DOHH2 (cell line): Measurements from ENCODE around the gene SSBP2.

Experiments used
- H3F3A ChIP-seq: fragments of 200-600 bp; sonication (generic), shearing (Covaris generic); 2 replicates; pipeline ENCODE4 v1.6.0; 2016; ENCODE audit warnings: antibody characterized with exemption, mild to moderate bottlenecking; ENCODE audit not compliant: control insufficient read depth, insufficient read depth
- H3K27ac ChIP-seq: fragments of 200-600 bp; sonication (generic); 2 replicates; pipeline ENCODE4 v1.5.1; 2014; ENCODE audit warnings: low read depth, mild to moderate bottlenecking, low read length, moderate library complexity
- H3K27me3 ChIP-seq: fragments of 200-600 bp; sonication (generic); 2 replicates; pipeline ENCODE4 v1.6.1; 2014; ENCODE audit warnings: mild to moderate bottlenecking, low read length, mixed read lengths; ENCODE audit not compliant: control insufficient read depth
- H3K36me3 ChIP-seq: fragments of 200-600 bp; sonication (generic); 2 replicates; pipeline ENCODE4 v1.6.1; 2014; ENCODE audit warnings: mild to moderate bottlenecking, low read length, moderate library complexity, mixed read lengths; ENCODE audit not compliant: control insufficient read depth
- H3K4me1 ChIP-seq: fragments of 200-600 bp; sonication (generic); 2 replicates; pipeline ENCODE4 v1.6.1; 2014; ENCODE audit warnings: mild to moderate bottlenecking, low read length, mixed read lengths; ENCODE audit not compliant: control insufficient read depth
- H3K4me2 ChIP-seq: fragments of 200-600 bp; sonication (generic); 2 replicates; pipeline ENCODE4 v1.6.0; 2014; ENCODE audit warnings: mild to moderate bottlenecking, low read length, moderate library complexity
- H3K4me3 ChIP-seq: fragments of 200-600 bp; sonication (generic); 2 replicates; pipeline ENCODE4 v1.5.1; 2014; ENCODE audit warnings: mild to moderate bottlenecking, low read length, mixed read lengths
- H3K79me2 ChIP-seq: fragments of 200-600 bp; sonication (generic); 2 replicates; pipeline ENCODE4 v1.6.1; 2014; ENCODE audit warnings: mild to moderate bottlenecking, low read length, mixed read lengths; ENCODE audit not compliant: control insufficient read depth
- H3K9me2 ChIP-seq: fragments of 200-600 bp; sonication (generic); replicated peaks from 2 replicates; pipeline ENCODE4 v1.6.1; 2014; ENCODE audit warnings: mild to moderate bottlenecking, low read length, mixed read lengths; ENCODE audit not compliant: control insufficient read depth
- H3K9me3 ChIP-seq: fragments of 200-600 bp; sonication (generic); 2 replicates; pipeline ENCODE4 v1.6.1; 2014; ENCODE audit warnings: antibody characterized with exemption, low read length, mixed read lengths; ENCODE audit not compliant: control insufficient read depth, insufficient read depth
- H4K20me1 ChIP-seq: fragments of 200-600 bp; sonication (generic); 2 replicates; pipeline ENCODE4 v1.6.0; 2014; ENCODE audit warnings: low read depth, mild to moderate bottlenecking, antibody characterized with exemption, low read length, moderate library complexity; ENCODE audit not compliant: control insufficient read depth, insufficient read depth
- CTCF ChIP-seq: fragments of 200-600 bp; sonication (generic); IDR thresholded peaks from one replicate; pipeline ENCODE4 v1.5.1; 2014; ENCODE audit warnings: antibody characterized with exemption, mild to moderate bottlenecking, low read depth, low read length; ENCODE audit not compliant: poor library complexity, severe bottlenecking
- EZH2phosphoT487 ChIP-seq: fragments of 200-600 bp; sonication (generic); IDR thresholded peaks from 2 replicates; pipeline ENCODE4 v1.6.1; 2017; ENCODE audit warnings: borderline replicate concordance, mild to moderate bottlenecking, antibody characterized with exemption, low read length, moderate library complexity, mixed read lengths

SSBP2 gene

GRCh38 chr5:81519217-81519905 lies 231.5 kb downstream of the SSBP2 start:
- TF ChIP-seq CTCF: no peak
- TF ChIP-seq EZH2phosphoT487: no peak
- H3K4me1 ChIP-seq: peaks cover 4% of the 10 kb centered on the region; the same call in 1 of the 2 replicates
- H3F3A ChIP-seq: no peaks in the 10 kb centered on the region
- H3K4me3 ChIP-seq: no peak overlapping the region
- H4K20me1 ChIP-seq: no peaks in the 10 kb centered on the region
- no peaks in the 10 kb centered on the region for H3K9me2 ChIP-seq
- no peaks in the 10 kb centered on the region for H3K27me3 ChIP-seq
- H3K4me2 ChIP-seq: no peak overlapping the region
- no peaks in the 10 kb centered on the region for H3K9me3 ChIP-seq
- H3K36me3 ChIP-seq: no peaks in the 10 kb centered on the region
- no peaks in the 10 kb centered on the region for H3K79me2 ChIP-seq
- H3K27ac ChIP-seq: no peak overlapping the region

GRCh38 chr5:81517462-81517861 lies 233.4 kb downstream of the SSBP2 start:
- Histone ChIP-seq H3K79me2 (no peaks in the 10 kb centered on the region), H3K27ac (no peak overlapping the region), H3K9me2 (no peaks in the 10 kb centered on the region), H3K4me2 (no peak overlapping the region), H3K36me3 (peaks cover 5% of the 10 kb centered on the region), H3K9me3 (no peaks in the 10 kb centered on the region), H3F3A (no peaks in the 10 kb centered on the region), H3K4me3 (no peak overlapping the region), H3K27me3 (no peaks in the 10 kb centered on the region), H3K4me1 (peaks cover 4% of the 10 kb centered on the region; the same call in 1 of the 2 replicates), H4K20me1 (no peaks in the 10 kb centered on the region)
- TF ChIP-seq CTCF: no peak
- no peak for TF ChIP-seq EZH2phosphoT487

GRCh38 chr5:81516091-81516490 lies 234.8 kb downstream of the SSBP2 start:
- no peaks in the 10 kb centered on the region for H4K20me1 ChIP-seq
- H3K4me3 ChIP-seq: no peak overlapping the region
- TF ChIP-seq CTCF (no peak), EZH2phosphoT487 (no peak)
- H3K4me1 ChIP-seq: peaks cover 4% of the 10 kb centered on the region; the same call in 1 of the 2 replicates
- no peaks in the 10 kb centered on the region for H3K27me3 ChIP-seq
- H3K4me2 ChIP-seq: no peak overlapping the region
- no peaks in the 10 kb centered on the region for H3F3A ChIP-seq
- H3K79me2 ChIP-seq: no peaks in the 10 kb centered on the region
- peaks cover 13% of the 10 kb centered on the region for H3K36me3 ChIP-seq
- no peaks in the 10 kb centered on the region for H3K9me3 ChIP-seq
- H3K9me2 ChIP-seq: no peaks in the 10 kb centered on the region
- no peak overlapping the region for H3K27ac ChIP-seq
